ENCODE results near the gene STAT4. TPM values are rescaled to one million over a fixed set of nuclear protein-coding genes. Genes with fewer than 3 reads are reported as not detected.

The STAT4 gene
- total RNA-seq, 1 experiment from 2014 or later, result 0.33 TPM

- Histone ChIP-seq H2BK120ac (ENCODE audit: low read depth, low read length, poor library complexity, severe bottlenecking) (no peak overlapping the region), H2BK5ac (ENCODE audit: insufficient read length, low read length) (no peak overlapping the region), H2BK20ac (ENCODE audit: low read depth, low read length, poor library complexity, severe bottlenecking) (no peak overlapping the region), H3K9me3 (ENCODE audit: control insufficient read depth, low read depth, low read length) (no peaks in the 10 kb centered on the region), H2BK12ac (ENCODE audit: insufficient read length, low read depth, low read length) (no peak overlapping the region), H3K56ac (ENCODE audit: insufficient read length, low read depth, low read length) (no peak overlapping the region), H2AFZ (ENCODE audit: low read length) (no peak overlapping the region), H2BK15ac (ENCODE audit: low read depth, low read length) (no peak overlapping the region), H3K4me1 (ENCODE audit: insufficient read depth, low read length) (no peaks in the 10 kb centered on the region), H3K4me2 (ENCODE audit: insufficient read depth, insufficient read length, low read length) (no peak overlapping the region), H4K8ac (replicated peaks; ENCODE audit: insufficient read length, low read depth, low read length) (no peak overlapping the region), H3K14ac (ENCODE audit: insufficient read depth, low read length) (no peak overlapping the region), H3K27ac (ENCODE audit: insufficient read length, low read depth, low read length) (no peak overlapping the region), H4K91ac (ENCODE audit: insufficient read length, low read depth, low read length) (no peak overlapping the region), H3K27me3 (ENCODE audit: insufficient read depth, low read length) (no peaks in the 10 kb centered on the region), H3K9ac (ENCODE audit: extremely low read depth, insufficient read length, low read length) (no peak overlapping the region), H2AK5ac (ENCODE audit: insufficient read length, low read length) (no peak overlapping the region), H3K23me2 (ENCODE audit: insufficient read length, low read depth, low read length, poor library complexity, severe bottlenecking) (no peaks in the 10 kb centered on the region), H3K18ac (ENCODE audit: insufficient read length, low read depth, low read length) (no peak overlapping the region), H3T11ph (ENCODE audit: low read length) (no peak overlapping the region), H3K23ac (ENCODE audit: insufficient read length, low read depth, low read length) (no peak overlapping the region), H4K5ac (ENCODE audit: insufficient read length, low read depth, low read length) (no peak overlapping the region), H4K20me1 (ENCODE audit: control insufficient read depth, insufficient read depth, insufficient read length) (no peaks in the 10 kb centered on the region), H3K79me1 (ENCODE audit: insufficient read depth, low read depth, low read length, poor library complexity, severe bottlenecking) (no peaks in the 10 kb centered on the region), H3K4ac (ENCODE audit: low read depth, low read length) (no peak overlapping the region), H3K79me2 (ENCODE audit: insufficient read depth, low read length) (no peaks in the 10 kb centered on the region)
- no peak for TF ChIP-seq CTCF (conservative IDR thresholded peaks at IDR 0.05)
- WGBS (ENCODE audit: extremely low coverage, insufficient read length, low lambda C conversion rate), result no CpG with 5 or more reads among the region's 10 CpGs
- peaks cover 47 to 94% (median 93%) of the 10 kb centered on the region in 3 experiments; a peak in 6 of 7 replicates for H3K36me3 Mint-ChIP-seq (ENCODE audit: insufficient read depth in 1 of 3, low read depth in 3 of 3)
- H3K27me3 Mint-ChIP-seq (ENCODE audit: low read depth), result no peaks in the 10 kb centered on the region
- no peak for DNase-seq
- no peaks in the 10 kb centered on the region for H3K9me3 Mint-ChIP-seq
- no peaks in the 10 kb centered on the region for H3K4me1 Mint-ChIP-seq
- no peak overlapping the region for H3K4me3 Mint-ChIP-seq
- H3K27ac Mint-ChIP-seq, result no peak overlapping the region
Measured at GRCh38 chr2:190980630-190981209, 170.1 kb downstream of the STAT4 start.
